ENCODE data around the gene ANKRD42.

Gene ANKRD42

GRCh38 chr11:83193315-83194280 lies at the start of gene ANKRD42:
Gene ANKRD42 (plus strand): TSS chr11:83193712. CDS start chr11:83194671, 959 bp downstream.
- peak; percentile 74 for DNase-seq

- DNase-seq, result no peak
These were observed 45.6 kb upstream of the ANKRD42 start for GRCh38 chr11:83147895-83148294.

GRCh38 chr11:83150450-83150849 lies 43.1 kb upstream of the ANKRD42 start:
- DNase-seq, result no peak

- DNase-seq, result no peak
These were observed 42.1 kb upstream of the ANKRD42 start for GRCh38 chr11:83151274-83151977.

- DNase-seq, result no peak
These were observed 41.2 kb upstream of the ANKRD42 start for GRCh38 chr11:83152264-83152663.

GRCh38 chr11:83153764-83154163 lies 39.7 kb upstream of the ANKRD42 start:
- DNase-seq, result no peak

- DNase-seq, result peak; percentile 98
These were observed 37.1 kb upstream of the ANKRD42 start for GRCh38 chr11:83156144-83156995.

GRCh38 chr11:83156996-83157593 lies 36.4 kb upstream of the ANKRD42 start, which contains the start of gene PCF11:
Gene PCF11 (plus strand): TSS chr11:83157131. CDS start chr11:83157440, 309 bp downstream.
- no peak for DNase-seq

GRCh38 chr11:83157594-83158356 lies 35.7 kb upstream of the ANKRD42 start:
- no peak for DNase-seq

- DNase-seq, result no peak
These were observed 35.1 kb upstream of the ANKRD42 start for GRCh38 chr11:83158357-83158786.

GRCh38 chr11:83158965-83159901 lies 34.3 kb upstream of the ANKRD42 start:
- no peak for DNase-seq

GRCh38 chr11:83159902-83160865 lies 33.3 kb upstream of the ANKRD42 start:
- DNase-seq, result no peak

- no peak for DNase-seq
These were observed 31.8 kb upstream of the ANKRD42 start for GRCh38 chr11:83161610-83162199.

GRCh38 chr11:83162377-83162776 lies 31.1 kb upstream of the ANKRD42 start:
- no peak for DNase-seq

GRCh38 chr11:83166193-83166866 lies 27.2 kb upstream of the ANKRD42 start:
- no peak for DNase-seq

GRCh38 chr11:83168756-83169155 lies 24.8 kb upstream of the ANKRD42 start:
- no peak for DNase-seq

- no peak for DNase-seq
These were observed 22.6 kb upstream of the ANKRD42 start for GRCh38 chr11:83170865-83171264.

- DNase-seq, result no peak
These were observed 21.0 kb upstream of the ANKRD42 start for GRCh38 chr11:83172551-83172950.
